ENCODE results near the gene SMYD3. TPM values are rescaled to one million over a fixed set of nuclear protein-coding genes. Genes with fewer than 3 reads are reported as not detected.
"Not testable (repeated sequence)": the region's sequence is repeated elsewhere in the genome, so short reads cannot be mapped to it uniquely, and the experiment has no call there.

The SMYD3 gene
- total and polyA plus RNA-seq, 4 donors = 10.5 to 40.1 (median 32.5) TPM

DNA sequence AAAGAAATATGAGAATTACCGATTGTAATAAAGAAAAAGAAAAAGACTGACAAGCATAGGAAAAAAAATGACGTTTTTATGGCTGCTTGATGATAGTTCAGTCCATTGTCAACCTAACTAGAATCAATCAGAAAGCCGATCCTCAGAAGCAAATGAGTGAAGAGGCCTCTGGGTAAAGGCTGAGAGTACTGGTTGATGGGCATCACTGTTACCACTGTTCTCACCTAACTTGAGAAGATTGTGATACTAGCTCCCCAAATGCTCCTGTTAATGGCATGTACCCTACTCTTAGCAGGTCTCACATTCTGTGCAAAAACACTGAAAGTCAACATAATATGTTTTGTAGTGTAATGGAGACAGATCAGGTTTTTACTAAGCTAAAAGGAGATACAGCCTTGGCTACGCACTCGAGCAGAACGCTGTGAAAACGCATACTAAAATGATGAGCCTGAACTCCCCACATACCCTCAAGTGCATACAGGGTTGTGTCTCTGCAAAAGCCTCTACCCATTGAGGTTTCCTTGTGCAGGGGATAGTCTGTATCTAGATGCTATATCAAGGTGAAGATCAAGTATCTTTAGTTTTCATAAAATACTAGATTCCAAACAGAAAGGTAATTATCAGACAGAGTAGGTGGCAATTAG is 554.6 kb downstream of the SMYD3 start:
- Histone ChIP-seq H3K9ac (ENCODE audit: insufficient read depth in 1 of 2, low read length in 2 of 2) (no peak overlapping the region), H3K27ac (ENCODE audit: low read depth in 1 of 2, low read length in 1 of 2) (no peak overlapping the region), H3K4me1 (ENCODE audit: control insufficient read depth in 5 of 5, insufficient read depth in 5 of 5, low read length in 5 of 5) (peaks cover 0 to 12% (median 6%) of the 10 kb centered on the region in 5 donors), H3K27me3 (ENCODE audit: control insufficient read depth in 3 of 3, insufficient read depth in 3 of 3, low read length in 2 of 3) (no peaks in the 10 kb centered on the region), H3K36me3 (ENCODE audit: control insufficient read depth in 4 of 4, insufficient read depth in 4 of 4, low read length in 4 of 4) (no peaks in the 10 kb centered on the region), H3K4me3 (no peak overlapping the region), H3K9me3 (ENCODE audit: control insufficient read depth in 4 of 4, insufficient read depth in 3 of 4, low read length in 3 of 4) (no peaks in the 10 kb centered on the region)
- WGBS, 2 donors = 94 to 97% methylated on average over 7 of the region's 7 CpGs
- ATAC-seq (ENCODE audit: insufficient read depth, low FRiP score) = no peak
- no peak for DNase-seq
- TF ChIP-seq, protein P1, sequence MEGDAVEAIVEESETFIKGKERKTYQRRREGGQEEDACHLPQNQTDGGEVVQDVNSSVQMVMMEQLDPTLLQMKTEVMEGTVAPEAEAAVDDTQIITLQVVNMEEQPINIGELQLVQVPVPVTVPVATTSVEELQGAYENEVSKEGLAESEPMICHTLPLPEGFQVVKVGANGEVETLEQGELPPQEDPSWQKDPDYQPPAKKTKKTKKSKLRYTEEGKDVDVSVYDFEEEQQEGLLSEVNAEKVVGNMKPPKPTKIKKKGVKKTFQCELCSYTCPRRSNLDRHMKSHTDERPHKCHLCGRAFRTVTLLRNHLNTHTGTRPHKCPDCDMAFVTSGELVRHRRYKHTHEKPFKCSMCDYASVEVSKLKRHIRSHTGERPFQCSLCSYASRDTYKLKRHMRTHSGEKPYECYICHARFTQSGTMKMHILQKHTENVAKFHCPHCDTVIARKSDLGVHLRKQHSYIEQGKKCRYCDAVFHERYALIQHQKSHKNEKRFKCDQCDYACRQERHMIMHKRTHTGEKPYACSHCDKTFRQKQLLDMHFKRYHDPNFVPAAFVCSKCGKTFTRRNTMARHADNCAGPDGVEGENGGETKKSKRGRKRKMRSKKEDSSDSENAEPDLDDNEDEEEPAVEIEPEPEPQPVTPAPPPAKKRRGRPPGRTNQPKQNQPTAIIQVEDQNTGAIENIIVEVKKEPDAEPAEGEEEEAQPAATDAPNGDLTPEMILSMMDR (IDR thresholded peaks at IDR 0.05; ENCODE audit: control extremely low read depth, extremely low read depth) = no peak

DNA sequence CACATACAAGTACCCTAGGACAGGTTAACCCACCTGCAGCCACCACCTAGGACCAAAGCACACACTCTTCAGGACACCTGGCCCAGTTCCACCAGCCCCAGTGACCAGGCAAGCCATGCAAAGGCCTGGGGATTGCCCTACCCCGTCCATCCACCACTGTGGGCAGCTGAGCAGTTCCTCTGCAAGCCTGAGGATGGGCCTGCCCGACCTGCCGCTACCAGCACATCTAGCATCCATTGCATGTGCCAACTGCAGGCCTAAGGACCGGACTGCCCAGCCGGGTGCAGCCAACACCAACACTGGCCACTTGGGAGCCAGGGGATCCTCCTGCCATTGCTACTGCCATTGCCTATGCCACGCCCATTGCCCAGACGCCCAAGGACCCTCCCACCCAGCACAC is 558.3 kb downstream of the SMYD3 start:
- H3K4me1 ChIP-seq (ENCODE audit: control insufficient read depth in 5 of 5, insufficient read depth in 5 of 5, low read length in 5 of 5) = peaks cover 0 to 14% (median 0%) of the 10 kb centered on the region in 5 donors
- no peak overlapping the region for H3K27ac ChIP-seq (ENCODE audit: low read depth in 1 of 2, low read length in 1 of 2)
- H3K9me3 ChIP-seq (ENCODE audit: control insufficient read depth in 4 of 4, insufficient read depth in 3 of 4, low read length in 3 of 4) = peaks cover 0 to 4% (median 0%) of the 10 kb centered on the region in 4 donors
- H3K9ac ChIP-seq (ENCODE audit: insufficient read depth in 1 of 2, low read length in 2 of 2) = no peak overlapping the region
- no peak for DNase-seq
- WGBS, 2 donors = 97% methylated on average over 7 of the region's 7 CpGs
- no peak for ATAC-seq (ENCODE audit: insufficient read depth, low FRiP score)
- H3K27me3 ChIP-seq (ENCODE audit: control insufficient read depth in 3 of 3, insufficient read depth in 3 of 3, low read length in 2 of 3) = no peaks in the 10 kb centered on the region
- TF ChIP-seq, protein P1 (IDR thresholded peaks at IDR 0.05; ENCODE audit: control extremely low read depth, extremely low read depth) = no peak
- no peak overlapping the region for H3K4me3 ChIP-seq
- H3K36me3 ChIP-seq (ENCODE audit: control insufficient read depth in 4 of 4, insufficient read depth in 4 of 4, low read length in 4 of 4) = no peaks in the 10 kb centered on the region

DNA sequence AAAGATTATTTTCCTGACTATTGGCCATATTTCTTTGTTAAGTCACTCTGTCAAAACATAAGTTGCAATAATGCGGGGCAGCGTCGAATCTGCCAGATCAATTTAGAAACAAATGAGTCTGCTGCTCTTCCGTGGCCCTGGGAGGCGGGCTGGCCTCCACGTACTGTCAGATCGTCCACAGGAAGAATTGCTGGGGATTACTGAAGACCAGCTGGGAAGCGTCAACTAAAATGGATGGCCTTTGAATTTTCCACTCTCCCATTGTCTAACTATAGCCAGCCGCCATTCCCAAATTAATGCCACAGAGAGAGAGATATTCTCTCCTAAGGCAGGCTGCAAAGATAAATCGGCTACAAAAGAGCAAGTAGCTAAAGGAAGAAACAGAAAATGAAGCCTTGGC is 560.2 kb downstream of the SMYD3 start:
- Histone ChIP-seq H3K4me1 (ENCODE audit: control insufficient read depth in 5 of 5, insufficient read depth in 5 of 5, low read length in 5 of 5) (peaks cover 0 to 11% (median 0%) of the 10 kb centered on the region in 5 donors), H3K9me3 (ENCODE audit: control insufficient read depth in 4 of 4, insufficient read depth in 3 of 4, low read length in 3 of 4) (peaks cover 0 to 4% (median 0%) of the 10 kb centered on the region in 4 donors), H3K36me3 (ENCODE audit: control insufficient read depth in 4 of 4, insufficient read depth in 4 of 4, low read length in 4 of 4) (no peaks in the 10 kb centered on the region), H3K27me3 (ENCODE audit: control insufficient read depth in 3 of 3, insufficient read depth in 3 of 3, low read length in 2 of 3) (no peaks in the 10 kb centered on the region), H3K27ac (ENCODE audit: low read depth in 1 of 2, low read length in 1 of 2) (peak overlapping the region in 1 of 2 donors; percentile 0), H3K9ac (ENCODE audit: insufficient read depth in 1 of 2, low read length in 2 of 2) (peak overlapping the region in 1 of 2 donors; percentile 34), H3K4me3 (no peak overlapping the region)
- 57 to 78% methylated on average over 10 of the region's 10 CpGs for WGBS, 2 donors
- ATAC-seq (ENCODE audit: insufficient read depth, low FRiP score) = no peak
- peak; percentile 61 to 82 (median 73) for DNase-seq
- TF ChIP-seq, protein P1 (IDR thresholded peaks at IDR 0.05; ENCODE audit: control extremely low read depth, extremely low read depth) = no peak

DNA sequence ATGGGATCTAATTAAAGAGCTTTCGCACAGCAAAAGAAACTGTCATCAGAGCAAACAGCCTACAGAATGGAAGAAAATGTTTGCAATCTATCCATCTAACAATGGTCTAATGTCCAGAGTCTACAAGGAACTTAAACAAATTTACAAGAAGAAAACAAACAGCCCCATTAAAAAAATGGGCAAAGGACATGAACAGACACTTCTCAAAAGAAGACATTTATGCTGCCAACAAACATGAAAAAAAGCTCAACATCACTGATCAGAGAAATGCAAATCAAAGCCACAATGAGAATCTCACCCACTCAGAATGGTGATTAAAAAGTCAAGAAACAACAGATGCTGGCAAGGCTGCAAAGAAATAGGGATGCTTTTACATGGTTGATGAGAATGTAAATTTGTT is 561.9 kb downstream of the SMYD3 start:
- H3K9ac ChIP-seq (ENCODE audit: insufficient read depth in 1 of 2, low read length in 2 of 2); H3K36me3 ChIP-seq (ENCODE audit: control insufficient read depth in 4 of 4, insufficient read depth in 4 of 4, low read length in 4 of 4); ATAC-seq (ENCODE audit: insufficient read depth, low FRiP score); H3K4me3 ChIP-seq; H3K27me3 ChIP-seq (ENCODE audit: control insufficient read depth in 3 of 3, insufficient read depth in 3 of 3, low read length in 2 of 3); DNase-seq; H3K9me3 ChIP-seq (ENCODE audit: control insufficient read depth in 4 of 4, insufficient read depth in 3 of 4, low read length in 3 of 4); H3K27ac ChIP-seq (ENCODE audit: low read depth in 1 of 2, low read length in 1 of 2): not testable (repeated sequence)
- 99 to 100% methylated on average over 1 of the region's 1 CpG for WGBS, 2 donors
- peaks cover 0 to 11% (median 0%) of the 10 kb centered on the region in 5 donors for H3K4me1 ChIP-seq (ENCODE audit: control insufficient read depth in 5 of 5, insufficient read depth in 5 of 5, low read length in 5 of 5)
